Measurements from ENCODE around the gene ABHD16B. TPM values are rescaled to one million over a fixed set of nuclear protein-coding genes. Genes with fewer than 3 reads are reported as not detected.
A peak's percentile ranks its signal among the peaks of the same experiment; 100 is the strongest.

ABHD16B gene
- total and polyA plus RNA-seq, 2 of the 13 experiments (the other 11 are each of a cell fraction or from before 2014, with no cell fraction given), result not detected

DNA sequence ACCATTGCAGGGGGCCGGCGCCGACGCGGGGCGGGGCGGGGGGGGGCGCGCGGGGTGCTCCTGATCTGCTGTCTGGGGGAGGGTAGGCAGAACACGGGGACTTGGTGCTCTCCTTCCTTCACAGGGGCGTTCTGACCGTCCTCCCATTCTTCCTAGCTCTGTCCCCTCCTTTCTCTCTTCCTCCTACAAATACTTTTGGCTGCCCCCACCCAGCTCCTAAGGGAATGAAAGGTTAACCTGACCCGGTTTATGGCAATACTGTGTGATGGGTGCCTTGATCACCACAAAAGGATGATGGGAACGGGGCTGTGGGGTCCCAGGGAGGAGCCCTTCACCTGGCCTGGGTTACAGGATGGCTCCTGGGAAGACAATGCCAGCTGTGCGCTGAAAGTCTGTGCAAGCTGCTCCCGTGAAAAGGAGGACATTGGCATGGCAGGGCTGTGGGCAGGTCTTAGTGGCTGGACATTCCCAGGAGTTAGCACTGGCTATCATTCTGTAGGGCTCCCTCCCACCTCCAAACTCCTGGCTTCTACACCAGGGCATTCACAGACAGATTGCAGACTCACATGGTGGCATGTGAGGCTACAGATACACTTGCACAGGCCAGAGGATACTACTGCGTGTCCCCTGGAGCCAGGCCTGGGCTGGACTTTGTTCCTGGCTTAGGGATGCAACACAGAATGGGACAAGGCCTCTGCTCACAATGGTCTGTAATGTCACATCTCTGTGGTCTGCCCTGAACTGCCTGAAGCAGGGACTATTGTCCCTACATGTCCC is 1.9 kb downstream of the ABHD16B start (continued):
- TF ChIP-seq, protein P1, sequence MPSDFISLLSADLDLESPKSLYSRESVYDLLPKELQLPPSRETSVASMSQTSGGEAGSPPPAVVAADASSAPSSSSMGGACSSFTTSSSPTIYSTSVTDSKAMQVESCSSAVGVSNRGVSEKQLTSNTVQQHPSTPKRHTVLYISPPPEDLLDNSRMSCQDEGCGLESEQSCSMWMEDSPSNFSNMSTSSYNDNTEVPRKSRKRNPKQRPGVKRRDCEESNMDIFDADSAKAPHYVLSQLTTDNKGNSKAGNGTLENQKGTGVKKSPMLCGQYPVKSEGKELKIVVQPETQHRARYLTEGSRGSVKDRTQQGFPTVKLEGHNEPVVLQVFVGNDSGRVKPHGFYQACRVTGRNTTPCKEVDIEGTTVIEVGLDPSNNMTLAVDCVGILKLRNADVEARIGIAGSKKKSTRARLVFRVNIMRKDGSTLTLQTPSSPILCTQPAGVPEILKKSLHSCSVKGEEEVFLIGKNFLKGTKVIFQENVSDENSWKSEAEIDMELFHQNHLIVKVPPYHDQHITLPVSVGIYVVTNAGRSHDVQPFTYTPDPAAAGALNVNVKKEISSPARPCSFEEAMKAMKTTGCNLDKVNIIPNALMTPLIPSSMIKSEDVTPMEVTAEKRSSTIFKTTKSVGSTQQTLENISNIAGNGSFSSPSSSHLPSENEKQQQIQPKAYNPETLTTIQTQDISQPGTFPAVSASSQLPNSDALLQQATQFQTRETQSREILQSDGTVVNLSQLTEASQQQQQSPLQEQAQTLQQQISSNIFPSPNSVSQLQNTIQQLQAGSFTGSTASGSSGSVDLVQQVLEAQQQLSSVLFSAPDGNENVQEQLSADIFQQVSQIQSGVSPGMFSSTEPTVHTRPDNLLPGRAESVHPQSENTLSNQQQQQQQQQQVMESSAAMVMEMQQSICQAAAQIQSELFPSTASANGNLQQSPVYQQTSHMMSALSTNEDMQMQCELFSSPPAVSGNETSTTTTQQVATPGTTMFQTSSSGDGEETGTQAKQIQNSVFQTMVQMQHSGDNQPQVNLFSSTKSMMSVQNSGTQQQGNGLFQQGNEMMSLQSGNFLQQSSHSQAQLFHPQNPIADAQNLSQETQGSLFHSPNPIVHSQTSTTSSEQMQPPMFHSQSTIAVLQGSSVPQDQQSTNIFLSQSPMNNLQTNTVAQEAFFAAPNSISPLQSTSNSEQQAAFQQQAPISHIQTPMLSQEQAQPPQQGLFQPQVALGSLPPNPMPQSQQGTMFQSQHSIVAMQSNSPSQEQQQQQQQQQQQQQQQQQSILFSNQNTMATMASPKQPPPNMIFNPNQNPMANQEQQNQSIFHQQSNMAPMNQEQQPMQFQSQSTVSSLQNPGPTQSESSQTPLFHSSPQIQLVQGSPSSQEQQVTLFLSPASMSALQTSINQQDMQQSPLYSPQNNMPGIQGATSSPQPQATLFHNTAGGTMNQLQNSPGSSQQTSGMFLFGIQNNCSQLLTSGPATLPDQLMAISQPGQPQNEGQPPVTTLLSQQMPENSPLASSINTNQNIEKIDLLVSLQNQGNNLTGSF (CRISPR knock-in tag; IDR thresholded peaks at IDR 0.05), result 0 out of 2 replicates have a peak, but pooled peaks have one; percentile 50
- TF ChIP-seq HNRNPK (IDR thresholded peaks at IDR 0.05; ENCODE audit: low read depth, low read length, poor library complexity, severe bottlenecking), result no peak
- TF ChIP-seq, protein P2, sequence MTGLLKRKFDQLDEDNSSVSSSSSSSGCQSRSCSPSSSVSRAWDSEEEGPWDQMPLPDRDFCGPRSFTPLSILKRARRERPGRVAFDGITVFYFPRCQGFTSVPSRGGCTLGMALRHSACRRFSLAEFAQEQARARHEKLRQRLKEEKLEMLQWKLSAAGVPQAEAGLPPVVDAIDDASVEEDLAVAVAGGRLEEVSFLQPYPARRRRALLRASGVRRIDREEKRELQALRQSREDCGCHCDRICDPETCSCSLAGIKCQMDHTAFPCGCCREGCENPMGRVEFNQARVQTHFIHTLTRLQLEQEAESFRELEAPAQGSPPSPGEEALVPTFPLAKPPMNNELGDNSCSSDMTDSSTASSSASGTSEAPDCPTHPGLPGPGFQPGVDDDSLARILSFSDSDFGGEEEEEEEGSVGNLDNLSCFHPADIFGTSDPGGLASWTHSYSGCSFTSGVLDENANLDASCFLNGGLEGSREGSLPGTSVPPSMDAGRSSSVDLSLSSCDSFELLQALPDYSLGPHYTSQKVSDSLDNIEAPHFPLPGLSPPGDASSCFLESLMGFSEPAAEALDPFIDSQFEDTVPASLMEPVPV (CRISPR knock-in tag; IDR thresholded peaks at IDR 0.05), result 0 out of 2 replicates have a peak, but pooled peaks have one; percentile 8
- TF ChIP-seq ZNF446 (CRISPR knock-in tag; IDR thresholded peaks at IDR 0.05), result no peak
- no peak for TF ChIP-seq ZNF770 (CRISPR knock-in tag; IDR thresholded peaks at IDR 0.05)
- TF ChIP-seq, protein P3, sequence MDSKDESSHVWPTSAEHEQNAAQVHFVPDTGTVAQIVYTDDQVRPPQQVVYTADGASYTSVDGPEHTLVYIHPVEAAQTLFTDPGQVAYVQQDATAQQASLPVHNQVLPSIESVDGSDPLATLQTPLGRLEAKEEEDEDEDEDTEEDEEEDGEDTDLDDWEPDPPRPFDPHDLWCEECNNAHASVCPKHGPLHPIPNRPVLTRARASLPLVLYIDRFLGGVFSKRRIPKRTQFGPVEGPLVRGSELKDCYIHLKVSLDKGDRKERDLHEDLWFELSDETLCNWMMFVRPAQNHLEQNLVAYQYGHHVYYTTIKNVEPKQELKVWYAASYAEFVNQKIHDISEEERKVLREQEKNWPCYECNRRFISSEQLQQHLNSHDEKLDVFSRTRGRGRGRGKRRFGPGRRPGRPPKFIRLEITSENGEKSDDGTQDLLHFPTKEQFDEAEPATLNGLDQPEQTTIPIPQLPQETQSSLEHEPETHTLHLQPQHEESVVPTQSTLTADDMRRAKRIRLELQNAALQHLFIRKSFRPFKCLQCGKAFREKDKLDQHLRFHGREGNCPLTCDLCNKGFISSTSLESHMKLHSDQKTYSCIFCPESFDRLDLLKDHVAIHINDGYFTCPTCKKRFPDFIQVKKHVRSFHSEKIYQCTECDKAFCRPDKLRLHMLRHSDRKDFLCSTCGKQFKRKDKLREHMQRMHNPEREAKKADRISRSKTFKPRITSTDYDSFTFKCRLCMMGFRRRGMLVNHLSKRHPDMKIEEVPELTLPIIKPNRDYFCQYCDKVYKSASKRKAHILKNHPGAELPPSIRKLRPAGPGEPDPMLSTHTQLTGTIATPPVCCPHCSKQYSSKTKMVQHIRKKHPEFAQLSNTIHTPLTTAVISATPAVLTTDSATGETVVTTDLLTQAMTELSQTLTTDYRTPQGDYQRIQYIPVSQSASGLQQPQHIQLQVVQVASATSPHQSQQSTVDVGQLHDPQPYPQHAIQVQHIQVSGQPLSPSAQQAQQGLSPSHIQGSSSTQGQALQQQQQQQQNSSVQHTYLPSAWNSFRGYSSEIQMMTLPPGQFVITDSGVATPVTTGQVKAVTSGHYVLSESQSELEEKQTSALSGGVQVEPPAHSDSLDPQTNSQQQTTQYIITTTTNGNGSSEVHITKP (CRISPR knock-in tag; IDR thresholded peaks at IDR 0.05; ENCODE audit: low read depth), result no peak
- peak; percentile 9; the same call in 1 of the 2 replicates for TF ChIP-seq ZNF44 (CRISPR knock-in tag; IDR thresholded peaks at IDR 0.05)
- no peak; the same call in 1 of the 2 replicates for TF ChIP-seq EED (CRISPR knock-in tag; IDR thresholded peaks at IDR 0.05)
- no peak for TF ChIP-seq POLR2AphosphoS5 (IDR thresholded peaks at IDR 0.05; ENCODE audit: low read depth, low read length)
- no peak for TF ChIP-seq ZNF678 (CRISPR knock-in tag; IDR thresholded peaks at IDR 0.05)
- TF ChIP-seq IKZF5 (CRISPR knock-in tag; IDR thresholded peaks at IDR 0.05), result no peak; the same call in 1 of the 2 replicates
- no peak for TF ChIP-seq ZNF234 (CRISPR knock-in tag; conservative IDR thresholded peaks at IDR 0.05)
- no peak for TF ChIP-seq SMAD3 (CRISPR knock-in tag; IDR thresholded peaks at IDR 0.05)

All from HepG2 (cell line).